ENCODE measurements around the gene KLHL25. TPM values are rescaled to one million over a fixed set of nuclear protein-coding genes. Genes with fewer than 3 reads are reported as not detected.

The KLHL25 gene
- total and polyA plus RNA-seq, 2 of the 13 experiments (the other 11 are each of a cell fraction or from before 2014, with no cell fraction given) = 3.7 to 8.2 TPM

GRCh38 chr15:85730001-85730820 is 64.5 kb downstream of the KLHL25 start:
- no peaks in the 10 kb centered on the region for H3K4me1 ChIP-seq (ENCODE audit: insufficient read depth, low read length)
- H3K27me3 ChIP-seq (ENCODE audit: control insufficient read depth in 1 of 2, insufficient read depth in 2 of 2, low read length in 2 of 2) = no peaks in the 10 kb centered on the region
- in situ Hi-C loops (cut with HindIII; ENCODE audit: extremely low pct_ligation_motif_present, low pct_unique_long_range_greater_than_20kb) = no loop called here
- peaks cover 12 to 53% of the 10 kb centered on the region in 2 experiments for H3K36me3 ChIP-seq (replicated peaks in 1 of 2; ENCODE audit: control insufficient read depth in 1 of 2, insufficient read depth in 2 of 2, low read length in 2 of 2)
- H3K9ac ChIP-seq (ENCODE audit: insufficient read depth, low read depth, low read length) = no peak overlapping the region
- WGBS (ENCODE audit: low lambda C conversion rate) = 42% methylated on average over 5 of the region's 5 CpGs
- ChIA-PET POLR2A (interaction anchor here (1.4 kb wide), 1 partner anchor 21 kb away, joined by 4 read pairs; no protein-coding TSS in a partner anchor), CTCF (ENCODE audit: low intra/inter-chr PET ratio, low total read pairs) (interaction anchor here (1.0 to 4.3 kb wide), 3 partner anchors 101 to 115 kb away, joined by 3 to 37 read pairs (median 14); no protein-coding TSS in a partner anchor)
- no TSS peak for BruUV-seq (replicated peaks)
- no peak overlapping the region for H3K4me2 ChIP-seq (ENCODE audit: low read depth, low read length)
- TF ChIP-seq RAD21 (CRISPR knock-in tag; IDR thresholded peaks at IDR 0.05) (peak; percentile 68), ZNF33A (CRISPR knock-in tag; IDR thresholded peaks at IDR 0.05; ENCODE audit: borderline replicate concordance) (no peak), STAG1 (CRISPR knock-in tag; IDR thresholded peaks at IDR 0.05) (peak; percentile 89), NFATC3 (CRISPR knock-in tag; IDR thresholded peaks at IDR 0.05) (0 out of 2 replicates have a peak, but pooled peaks have one; percentile 31), ARID3A (IDR thresholded peaks at IDR 0.05; ENCODE audit: low read depth, low read length) (peak; percentile 63; the same call in 1 of the 2 replicates), ZNF572 (CRISPR knock-in tag; IDR thresholded peaks at IDR 0.05) (no peak), CTCF (CRISPR knock-in tag; IDR thresholded peaks at IDR 0.05) (peak; percentile 83), MIXL1 (CRISPR knock-in tag; IDR thresholded peaks at IDR 0.05) (0 out of 2 replicates have a peak, but pooled peaks have one; percentile 34), ZNF431 (CRISPR knock-in tag; IDR thresholded peaks at IDR 0.05; ENCODE audit: borderline replicate concordance, low read depth) (no peak), ZMYM2 (CRISPR knock-in tag; IDR thresholded peaks at IDR 0.05) (no peak), POLR2AphosphoS5 (IDR thresholded peaks at IDR 0.05; ENCODE audit: low read depth, low read length) (no peak), SMC3 (IDR thresholded peaks at IDR 0.05; ENCODE audit: low read length) (peak; percentile 67; the same call in 1 of the 2 replicates), ZKSCAN8 (CRISPR knock-in tag; IDR thresholded peaks at IDR 0.05; ENCODE audit: borderline replicate concordance) (no peak), CHD2 (IDR thresholded peaks at IDR 0.05; ENCODE audit: low read depth, low read length) (no peak)
- H3K27ac ChIP-seq (ENCODE audit: extremely low read length, insufficient read depth, low read length) = no peak overlapping the region
- intact Hi-C loops (cut with micrococcal nuclease; ENCODE audit: unreplicated experiment) = loop anchor here (1.0 kb wide), 3 partner anchors 70 to 110 kb away; no protein-coding TSS in a partner anchor
- DNase-seq (ENCODE audit: low spot score) (peak; percentile 53), FAIRE-seq (peak; percentile 96), ATAC-seq (peak; percentile 86)
- H3K79me2 ChIP-seq (ENCODE audit: insufficient read depth, low read length) = no peaks in the 10 kb centered on the region
- H3K4me3 ChIP-seq (replicated peaks in 1 of 3; ENCODE audit: insufficient read depth in 1 of 3, low read depth in 2 of 3, low read length in 3 of 3) = no peak overlapping the region
- H2AFZ ChIP-seq (ENCODE audit: low read length) = no peak overlapping the region
- peaks cover 16% of the 10 kb centered on the region for H3K9me3 ChIP-seq (ENCODE audit: low read length)
- no peaks in the 10 kb centered on the region for H4K20me1 ChIP-seq (ENCODE audit: insufficient read depth, low read length)

Data from HepG2 (cell line).